Thoracic aorta (tissue), 2 donors: Measurements from ENCODE around the gene RPL13A. TPM values are rescaled to one million over a fixed set of nuclear protein-coding genes. Genes with fewer than 3 reads are reported as not detected.

Experiments used
- ATAC-seq: fragments of 150-250 bp; one replicate; pipeline ENCODE4 v1.8.0; 2017; ENCODE audit warnings: low read depth; ENCODE audit not compliant: insufficient number of reproducible peaks, low FRiP score
- DNase-seq: peaks from one replicate; pipeline ENCODE4 v3.0.0-alpha.2; 2020; ENCODE audit warnings: low spot score
- H3K27ac ChIP-seq, 2 donors: fragments of 200-600 bp; sonication (generic); 1 replicate in 1 of 2; 2 replicates in 1 of 2; pipeline ENCODE4 v1.5.1; 2016; ENCODE audit warnings: mild to moderate bottlenecking in 2 of 2, moderate library complexity in 2 of 2
- H3K27me3 ChIP-seq: fragments of 200-600 bp; sonication (generic); replicated peaks from 2 replicates; pipeline ENCODE4 v1.6.0; 2016; ENCODE audit warnings: mild to moderate bottlenecking; ENCODE audit not compliant: insufficient read depth
- H3K36me3 ChIP-seq: fragments of 200-600 bp; sonication (generic); one replicate; pipeline ENCODE4 v1.5.1; 2016
- H3K4me1 ChIP-seq, 2 donors: fragments of 200-600 bp; sonication (generic); 1 replicate in 1 of 2; 2 replicates in 1 of 2; pipeline versions ENCODE4 v1.5.1 to v1.6.0; 2016; ENCODE audit warnings: low read depth in 2 of 2, mild to moderate bottlenecking in 1 of 2; ENCODE audit not compliant: control insufficient read depth in 1 of 2
- H3K4me3 ChIP-seq: fragments of 200-600 bp; sonication (generic); 2 replicates; pipeline ENCODE4 v1.5.1; 2016; ENCODE audit warnings: mild to moderate bottlenecking
- H3K9me3 ChIP-seq: fragments of 200-600 bp; sonication (generic); 2 replicates; pipeline ENCODE4 v1.5.1; 2016
- CTCF ChIP-seq: fragments of 200-600 bp; sonication (generic); IDR thresholded peaks from one replicate; pipeline ENCODE4 v1.5.1; 2019; ENCODE audit warnings: antibody characterized with exemption
- total RNA-seq, 2 donors: library from RNA; depleted of rRNA; stranded (reverse); fragments of >200 nt; gene quantifications; one replicate each; pipeline versions ENCODE4 v1.1.0 to v1.2.3, GENCODE V29; 2016

RPL13A gene
- total RNA-seq, 2 donors from 2014 or later, result 996 to 1,451 TPM

GRCh38 chr19:49488863-49489537 lies 1.6 kb downstream of the RPL13A start:
- Histone ChIP-seq H3K4me3 (peak overlapping the region; percentile 83), H3K9me3 (no peaks in the 10 kb centered on the region), H3K4me1 (peaks cover 10 to 21% of the 10 kb centered on the region in 2 donors), H3K36me3 (peaks cover 35% of the 10 kb centered on the region), H3K27me3 (no peaks in the 10 kb centered on the region), H3K27ac (peak overlapping the region in 1 of 2 donors; percentile 80)
- no peak for DNase-seq
- TF ChIP-seq CTCF, result no peak
- no peak for ATAC-seq

- Histone ChIP-seq H3K4me3 (peak overlapping the region; percentile 83), H3K36me3 (peaks cover 35% of the 10 kb centered on the region), H3K27me3 (no peaks in the 10 kb centered on the region), H3K4me1 (peaks cover 10 to 21% of the 10 kb centered on the region in 2 donors), H3K27ac (peak overlapping the region in 1 of 2 donors; percentile 80), H3K9me3 (no peaks in the 10 kb centered on the region)
- DNase-seq, result no peak
- no peak for ATAC-seq
- no peak for TF ChIP-seq CTCF
These were observed 2.3 kb downstream of the RPL13A start for GRCh38 chr19:49489601-49490167.

GRCh38 chr19:49490287-49491029 lies 3.0 kb downstream of the RPL13A start:
- H3K9me3 ChIP-seq, result no peaks in the 10 kb centered on the region
- H3K27me3 ChIP-seq, result no peaks in the 10 kb centered on the region
- H3K27ac ChIP-seq, result no peak overlapping the region
- ATAC-seq, result no peak
- no peak overlapping the region for H3K4me3 ChIP-seq
- no peak for TF ChIP-seq CTCF
- H3K36me3 ChIP-seq, result peaks cover 35% of the 10 kb centered on the region
- H3K4me1 ChIP-seq, result peaks cover 10 to 26% of the 10 kb centered on the region in 2 donors
- no peak for DNase-seq

GRCh38 chr19:49491030-49491803 lies 3.8 kb downstream of the RPL13A start:
- Histone ChIP-seq H3K27ac (no peak overlapping the region), H3K36me3 (peaks cover 35% of the 10 kb centered on the region), H3K27me3 (no peaks in the 10 kb centered on the region), H3K9me3 (no peaks in the 10 kb centered on the region), H3K4me3 (no peak overlapping the region), H3K4me1 (peaks cover 10 to 28% of the 10 kb centered on the region in 2 donors)
- no peak for TF ChIP-seq CTCF
- ATAC-seq (no peak), DNase-seq (no peak)
